NCI-H510A treated with DMSO at 0.1 percent for 48 hours (cell line): Measurements from ENCODE around the gene RAB1A.
"Not testable (repeated sequence)": the region's sequence is repeated elsewhere in the genome, so short reads cannot be mapped to it uniquely, and the experiment has no call there.

ENCODE experiments used
- DNase-seq: peaks from one replicate; lab custom pipeline; 2025; lab: John Stamatoyannopoulos, UW

RAB1A gene

GRCh38 chr2:65129826-65130663 lies at the start of gene RAB1A:
RAB1A (minus strand) TSS chr2:65130106; CDS start chr2:65129915, 191 bp downstream.
- peak; percentile 97 for DNase-seq

- DNase-seq, result no peak
Observed at GRCh38 chr2:65177751-65178442, 48.0 kb upstream of the RAB1A start.

GRCh38 chr2:65175894-65176530 lies 46.1 kb upstream of the RAB1A start:
- DNase-seq, result no peak

GRCh38 chr2:65174031-65174430 lies 44.1 kb upstream of the RAB1A start:
- DNase-seq, result not testable (repeated sequence)

- no peak for DNase-seq
Observed at GRCh38 chr2:65172994-65173790, 43.3 kb upstream of the RAB1A start.

- DNase-seq, result not testable (repeated sequence)
Observed at GRCh38 chr2:65170611-65171477, 40.9 kb upstream of the RAB1A start.

- DNase-seq, result no peak
Observed at GRCh38 chr2:65169760-65170136, 39.8 kb upstream of the RAB1A start.

GRCh38 chr2:65165558-65165957 lies 35.7 kb upstream of the RAB1A start:
- no peak for DNase-seq

GRCh38 chr2:65164426-65164891 lies 34.6 kb upstream of the RAB1A start:
- DNase-seq, result no peak

GRCh38 chr2:65161551-65162100 lies 31.7 kb upstream of the RAB1A start:
- no peak for DNase-seq

- DNase-seq, result no peak
Observed at GRCh38 chr2:65159906-65160305, 30.0 kb upstream of the RAB1A start.

- no peak for DNase-seq
Observed at GRCh38 chr2:65159261-65159660, 29.4 kb upstream of the RAB1A start.

- DNase-seq, result no peak
Observed at GRCh38 chr2:65158557-65158956, 28.7 kb upstream of the RAB1A start.

GRCh38 chr2:65157856-65158255 lies 27.9 kb upstream of the RAB1A start:
- not testable (repeated sequence) for DNase-seq

- no peak for DNase-seq
Observed at GRCh38 chr2:65156041-65156440, 26.1 kb upstream of the RAB1A start.

- no peak for DNase-seq
Observed at GRCh38 chr2:65153515-65153914, 23.6 kb upstream of the RAB1A start.

- DNase-seq, result no peak
Observed at GRCh38 chr2:65146078-65146477, 16.2 kb upstream of the RAB1A start.

GRCh38 chr2:65144571-65144970 lies 14.7 kb upstream of the RAB1A start:
- no peak for DNase-seq

GRCh38 chr2:65142515-65142914 lies 12.6 kb upstream of the RAB1A start:
- DNase-seq, result no peak

- no peak for DNase-seq
Observed at GRCh38 chr2:65137197-65137775, 7.4 kb upstream of the RAB1A start.
